HG03095 (cell line): Measurements from ENCODE around the gene CTTNBP2NL.

Source experiments
- ATAC-seq: cut with Tn5 transposase; IDR thresholded peaks from one replicate; pipeline ENCODE4 v1.9.1; 2021; ENCODE audit warnings: moderate library complexity; ENCODE audit not compliant: unreplicated experiment

Gene CTTNBP2NL, protein sequence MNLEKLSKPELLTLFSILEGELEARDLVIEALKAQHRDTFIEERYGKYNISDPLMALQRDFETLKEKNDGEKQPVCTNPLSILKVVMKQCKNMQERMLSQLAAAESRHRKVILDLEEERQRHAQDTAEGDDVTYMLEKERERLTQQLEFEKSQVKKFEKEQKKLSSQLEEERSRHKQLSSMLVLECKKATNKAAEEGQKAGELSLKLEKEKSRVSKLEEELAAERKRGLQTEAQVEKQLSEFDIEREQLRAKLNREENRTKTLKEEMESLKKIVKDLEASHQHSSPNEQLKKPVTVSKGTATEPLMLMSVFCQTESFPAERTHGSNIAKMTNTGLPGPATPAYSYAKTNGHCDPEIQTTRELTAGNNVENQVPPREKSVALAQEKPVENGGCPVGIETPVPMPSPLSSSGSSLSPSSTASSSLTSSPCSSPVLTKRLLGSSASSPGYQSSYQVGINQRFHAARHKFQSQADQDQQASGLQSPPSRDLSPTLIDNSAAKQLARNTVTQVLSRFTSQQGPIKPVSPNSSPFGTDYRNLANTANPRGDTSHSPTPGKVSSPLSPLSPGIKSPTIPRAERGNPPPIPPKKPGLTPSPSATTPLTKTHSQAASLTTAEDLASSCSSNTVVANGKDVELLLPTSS

DNA sequence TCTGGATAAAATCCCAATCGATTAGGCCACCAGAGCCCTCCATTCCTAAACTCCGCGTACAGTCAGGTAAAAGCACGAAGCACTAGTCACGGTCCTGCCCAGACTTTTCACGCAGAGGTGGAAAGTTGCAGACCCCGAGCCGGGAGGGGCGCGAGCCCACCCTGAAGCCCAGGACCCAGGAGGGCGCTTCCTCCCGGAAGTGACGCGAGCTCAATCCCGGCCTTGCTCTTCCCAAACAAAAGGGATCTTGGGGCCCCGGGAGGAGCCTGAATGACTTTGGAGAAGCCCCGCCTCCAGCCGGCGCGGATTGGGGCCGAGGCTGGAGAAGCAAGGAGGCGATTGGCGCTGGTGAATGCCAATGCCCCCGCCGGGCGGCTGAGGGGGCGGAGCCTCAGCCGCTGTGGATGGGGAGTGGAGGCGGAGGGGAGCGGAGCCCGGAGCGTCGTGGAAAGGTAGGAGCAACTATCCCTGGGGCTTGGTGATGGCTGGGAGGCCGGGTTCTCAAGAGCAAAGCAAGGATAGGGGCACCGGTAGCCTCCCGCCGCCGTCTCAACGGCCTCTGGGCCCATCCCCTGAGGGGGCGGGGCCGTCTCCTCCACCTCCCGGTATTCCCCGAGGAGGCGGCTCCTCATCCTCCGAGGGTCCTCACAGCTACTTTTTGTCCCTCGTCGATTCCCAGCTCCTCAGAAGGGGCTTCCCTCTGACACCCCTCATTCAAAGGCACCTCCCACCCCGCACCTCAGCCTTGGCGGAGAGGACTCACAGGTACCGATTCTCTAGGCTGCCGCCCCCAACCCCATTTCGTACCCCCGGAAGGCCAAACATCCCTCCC is at the start of gene CTTNBP2NL:
Gene CTTNBP2NL (plus strand): TSS at position 394 of the 832 bp plus-strand sequence. CDS start 19,952 bp downstream, outside the sequence.
- peak; percentile 70 for ATAC-seq

DNA sequence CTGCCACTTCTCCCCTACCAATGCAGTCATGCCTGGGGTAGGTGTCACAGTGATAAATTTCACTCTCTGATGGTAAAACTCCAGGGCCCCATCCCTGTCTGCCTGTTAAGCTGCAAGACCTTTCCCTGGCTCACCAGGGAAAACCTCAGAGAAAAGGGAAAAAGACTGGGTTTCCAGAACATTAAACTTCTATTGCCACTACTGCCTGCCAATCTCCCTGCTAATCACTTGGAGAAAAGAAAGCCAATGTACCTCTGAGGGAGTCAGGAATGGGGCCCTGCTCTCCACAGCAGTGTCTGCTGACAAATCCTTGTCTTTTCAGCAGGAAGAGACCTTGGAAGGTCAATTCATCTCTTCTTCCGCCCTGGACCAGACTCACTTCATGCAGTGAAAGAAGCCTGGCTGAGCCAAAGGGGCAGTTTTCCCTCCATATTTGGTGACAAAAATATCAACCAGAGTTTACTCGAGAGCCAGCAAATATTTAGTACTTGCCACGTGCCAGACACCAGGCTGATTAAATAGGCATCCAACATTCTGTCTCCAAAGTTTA is 49.1 kb upstream of the CTTNBP2NL start:
- ATAC-seq = no peak

DNA sequence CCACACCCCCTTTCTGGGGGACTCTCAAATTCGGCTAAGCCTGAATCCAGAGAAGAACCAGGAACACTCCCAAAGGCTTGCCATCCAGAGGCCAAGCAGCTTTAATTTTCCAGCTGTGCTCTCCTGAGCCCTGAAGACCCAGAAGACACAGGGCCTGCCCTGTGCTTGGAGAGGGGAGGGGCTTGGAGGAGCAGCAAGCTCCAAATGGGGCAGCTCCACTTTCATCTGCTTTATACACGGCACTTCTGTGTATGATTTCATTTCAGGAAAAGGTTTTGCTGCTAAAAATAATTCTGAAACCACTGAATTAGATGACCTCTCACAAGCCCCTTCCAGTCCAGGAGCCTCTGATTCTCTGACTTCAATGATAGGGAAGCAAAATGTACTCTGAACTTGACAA is 39.2 kb upstream of the CTTNBP2NL start:
- ATAC-seq = no peak

DNA sequence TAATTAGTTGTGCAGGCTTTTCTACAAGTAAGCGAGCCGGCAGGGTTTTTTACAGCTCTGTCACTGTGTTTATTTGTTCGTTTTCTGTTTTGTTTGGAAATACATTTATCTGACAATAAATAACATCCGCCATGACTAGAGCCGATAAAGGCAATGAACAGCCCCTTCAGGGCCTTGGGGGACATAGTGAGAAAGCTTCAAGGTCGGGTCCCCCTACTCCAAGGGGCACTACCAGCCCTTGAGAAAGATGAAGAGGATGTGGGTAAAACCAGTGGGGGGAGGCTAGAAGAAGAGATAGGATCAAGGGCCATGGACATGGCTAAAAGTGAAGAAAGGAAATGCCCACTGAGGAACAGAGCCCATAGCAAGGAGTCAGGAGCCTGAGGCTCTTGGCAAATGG is 38.5 kb upstream of the CTTNBP2NL start:
- ATAC-seq = no peak

DNA sequence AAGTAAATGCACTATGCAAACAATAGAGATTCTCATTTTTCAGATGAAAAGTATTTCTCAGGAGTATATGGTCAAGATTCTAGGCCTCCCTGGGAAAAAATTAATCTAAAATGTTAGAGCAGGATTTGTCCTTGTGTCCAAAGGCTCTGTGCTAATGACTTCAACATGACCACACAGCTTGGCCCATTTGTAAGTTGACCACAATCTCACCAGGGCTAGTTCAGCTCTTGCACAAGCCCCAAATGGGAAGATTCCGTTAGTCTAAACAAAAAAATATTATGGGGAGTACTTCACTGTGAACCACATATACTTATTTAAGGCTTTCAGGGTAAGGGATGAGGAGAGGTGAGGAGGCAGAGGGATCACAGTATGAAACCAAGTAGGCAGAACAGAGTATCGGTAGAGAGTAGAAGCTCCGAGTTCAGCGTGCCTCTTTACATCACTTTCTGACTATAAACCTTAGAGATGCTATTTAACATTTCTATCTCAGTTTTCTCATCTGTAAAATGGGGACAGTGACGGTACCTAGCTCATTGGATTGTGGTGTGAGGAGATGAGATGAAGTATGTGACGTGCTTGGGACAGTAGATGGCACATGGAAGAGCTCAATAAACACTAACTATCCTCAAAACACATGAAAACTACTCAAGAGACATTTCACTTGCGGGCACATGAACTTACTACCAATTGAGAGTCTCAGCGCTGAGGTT is 37.8 kb upstream of the CTTNBP2NL start:
- no peak for ATAC-seq

DNA sequence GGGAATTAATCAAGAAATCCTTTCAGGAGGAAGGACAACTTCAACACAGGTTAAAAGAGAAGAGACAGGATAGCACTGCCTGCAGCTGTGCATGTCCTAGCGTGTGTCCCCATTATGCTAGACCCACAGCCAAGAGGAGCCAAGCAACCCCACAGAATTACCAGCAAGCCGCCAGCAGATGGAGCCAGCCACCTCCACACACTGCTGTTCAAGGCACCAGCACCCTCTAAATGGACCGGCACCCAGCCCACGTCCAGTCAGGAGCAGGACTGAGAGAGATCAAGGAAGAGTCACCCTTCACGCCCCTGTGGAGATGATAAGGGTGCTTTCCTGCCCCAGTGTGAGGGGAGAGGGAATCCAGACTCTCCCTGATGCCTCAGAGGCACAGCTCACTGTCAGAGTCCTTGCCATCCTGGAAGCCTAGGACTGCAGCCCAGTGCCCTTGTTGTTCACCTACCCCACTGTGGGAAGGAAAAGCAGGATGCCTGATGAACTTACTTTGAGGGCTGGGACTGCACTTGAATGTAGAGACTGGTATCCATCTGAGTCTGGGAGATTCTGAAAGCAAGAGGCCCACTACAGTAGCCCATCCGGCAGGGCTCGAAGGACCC is 37.1 kb upstream of the CTTNBP2NL start:
- ATAC-seq = peak; percentile 65

DNA sequence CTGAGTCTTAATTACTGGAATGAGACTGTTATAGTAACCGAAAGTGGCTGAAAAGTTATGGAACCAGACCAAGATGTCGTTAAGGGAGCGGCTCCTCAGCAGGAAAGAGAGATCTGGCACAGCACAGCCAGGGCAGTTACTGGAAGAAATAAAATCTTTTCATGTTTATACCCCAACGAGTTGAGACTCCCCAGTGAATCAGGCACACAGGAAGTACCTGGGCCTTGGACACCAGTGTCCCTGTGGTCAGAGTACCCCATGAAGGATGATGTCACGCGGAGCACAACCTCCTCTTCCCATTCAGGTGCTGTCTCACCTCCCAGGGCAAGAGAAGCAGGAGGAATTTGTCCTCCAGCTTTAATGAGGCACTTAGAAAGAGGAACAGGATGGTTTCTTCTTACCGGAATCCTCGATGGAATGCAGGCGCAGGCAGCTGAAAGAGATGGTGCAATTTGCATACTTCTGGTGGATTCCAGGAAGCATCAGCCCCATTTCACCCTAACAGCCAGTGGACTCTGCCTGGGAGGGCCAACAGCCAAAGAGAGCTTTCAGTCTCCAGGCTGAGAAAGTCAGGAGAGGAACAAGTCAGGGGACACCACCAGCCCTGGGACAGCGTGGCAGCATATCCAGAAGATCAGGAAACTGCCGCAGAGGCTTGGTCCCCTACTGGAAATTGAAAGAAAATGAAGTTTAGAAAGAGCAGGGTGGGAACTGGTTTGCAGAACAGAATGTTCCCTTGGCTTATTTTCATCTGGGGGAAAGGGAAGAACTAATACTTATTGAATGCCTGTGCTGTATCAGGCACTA is 35.9 kb upstream of the CTTNBP2NL start:
- ATAC-seq = no peak

DNA sequence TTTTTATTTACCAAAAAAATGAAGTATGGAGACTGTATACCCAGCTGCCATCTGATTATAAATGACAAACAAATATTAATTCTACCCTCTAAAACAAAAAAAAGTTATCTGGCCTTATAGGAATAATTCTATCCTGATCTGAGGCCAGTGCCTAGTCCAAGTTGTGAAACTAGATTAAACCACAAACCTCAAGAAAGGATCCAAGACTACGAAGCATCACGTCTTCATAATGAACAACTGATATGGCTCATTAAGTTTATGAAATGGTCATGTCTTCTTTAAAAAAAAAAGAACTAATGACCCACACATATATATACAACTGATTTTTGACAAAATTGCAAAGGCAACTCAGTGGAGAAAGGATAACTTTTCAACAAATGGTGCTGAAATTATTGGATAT is 32.4 kb upstream of the CTTNBP2NL start:
- ATAC-seq = no peak

DNA sequence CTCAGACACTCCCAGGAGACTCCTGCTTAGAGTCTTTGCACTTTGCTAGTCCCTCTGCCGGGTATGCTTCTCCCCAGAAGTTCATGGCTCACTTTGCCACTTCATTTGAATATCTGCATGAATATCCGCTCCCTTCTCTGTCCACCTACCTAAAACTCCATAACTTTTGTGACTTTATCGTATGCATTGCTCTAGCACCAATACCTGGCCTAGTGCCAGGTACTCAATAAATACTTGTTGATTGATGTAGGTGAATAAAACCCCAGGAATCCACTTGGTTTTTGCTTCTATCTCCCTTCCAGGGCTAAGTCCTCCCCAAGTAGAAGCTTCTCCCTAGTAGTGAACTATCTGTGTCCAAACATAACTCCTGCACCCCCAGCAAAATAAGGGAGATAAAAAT is 27.8 kb upstream of the CTTNBP2NL start:
- ATAC-seq = no peak

DNA sequence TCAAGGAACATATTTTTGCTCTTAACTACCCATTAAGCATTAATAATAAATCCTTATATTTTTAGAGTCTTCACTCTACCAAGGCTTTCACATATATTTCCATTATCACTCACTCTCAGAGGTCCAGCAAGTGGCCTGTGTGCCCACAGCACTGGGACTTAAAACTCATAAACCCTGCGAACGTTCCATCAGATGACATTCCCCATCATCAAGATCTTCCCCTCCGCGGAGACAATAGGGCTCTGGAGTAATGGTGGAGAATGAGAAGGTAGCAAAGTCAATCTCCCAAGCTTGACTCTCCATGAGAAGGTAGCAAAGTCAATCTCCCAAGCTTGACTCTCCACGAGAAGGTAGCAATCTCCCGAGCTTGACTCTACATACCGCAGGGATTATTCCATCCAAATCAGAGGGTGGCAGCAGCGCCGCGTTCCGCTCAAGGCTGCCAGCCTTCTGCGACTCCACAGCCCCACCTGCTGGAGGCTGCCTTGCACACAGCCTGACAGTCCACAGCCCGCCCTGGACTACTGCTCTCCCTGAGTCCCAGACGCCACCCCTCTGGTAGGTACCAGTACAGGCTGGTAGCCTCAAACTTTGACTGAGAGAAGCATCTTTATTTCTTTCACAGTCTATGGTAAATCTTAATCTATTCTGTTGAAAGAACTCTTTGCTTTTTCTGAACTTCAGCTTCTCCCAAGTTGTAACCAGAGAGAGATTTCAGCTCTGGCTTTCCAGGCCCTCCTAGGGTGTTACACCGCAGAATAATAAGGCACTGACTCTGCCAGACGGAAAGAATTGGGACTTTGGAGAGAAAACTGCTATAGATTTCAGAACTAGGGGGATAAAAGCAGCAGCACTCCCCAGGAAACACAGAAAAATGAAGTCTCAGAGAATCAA is 26.4 kb upstream of the CTTNBP2NL start:
- ATAC-seq = peak; percentile 93

DNA sequence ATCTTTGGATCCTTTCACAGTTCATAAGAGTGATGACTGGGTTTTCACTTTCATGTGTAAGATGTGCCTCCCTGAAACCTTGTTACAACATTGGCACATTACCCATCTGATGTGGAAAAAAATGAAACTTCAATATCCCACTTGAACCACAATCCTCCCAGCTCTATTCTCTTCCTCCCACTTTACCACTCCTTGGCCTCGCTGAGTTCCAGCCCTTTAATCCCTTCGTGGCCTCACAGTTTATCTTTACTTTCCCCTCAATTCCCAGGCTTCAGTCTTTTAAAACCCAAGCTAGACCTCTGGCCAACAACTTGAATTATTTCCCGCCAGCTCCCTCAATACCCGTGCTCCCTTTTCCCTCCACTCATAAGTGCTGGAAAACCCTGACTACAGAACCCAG is 25.0 kb upstream of the CTTNBP2NL start:
- ATAC-seq = no peak

DNA sequence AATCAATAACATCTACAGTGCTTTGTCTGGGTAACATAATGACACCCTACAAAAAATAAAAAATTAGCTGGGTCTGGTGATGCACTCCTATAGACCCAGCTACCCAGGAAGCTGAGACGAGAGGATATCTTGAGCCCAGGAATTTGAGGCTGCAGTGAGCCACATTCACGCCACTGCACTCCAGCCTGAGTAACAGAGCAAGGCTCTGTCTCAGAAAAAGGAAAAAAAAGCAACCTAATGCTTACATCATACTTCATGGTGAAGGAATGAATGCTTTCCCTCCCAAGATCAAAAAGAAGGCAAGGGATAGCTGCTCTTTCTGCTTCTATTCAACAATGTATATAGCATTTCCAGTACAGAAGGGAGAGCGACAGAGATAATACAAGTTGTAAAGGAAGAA is 24.2 kb upstream of the CTTNBP2NL start:
- no peak for ATAC-seq

DNA sequence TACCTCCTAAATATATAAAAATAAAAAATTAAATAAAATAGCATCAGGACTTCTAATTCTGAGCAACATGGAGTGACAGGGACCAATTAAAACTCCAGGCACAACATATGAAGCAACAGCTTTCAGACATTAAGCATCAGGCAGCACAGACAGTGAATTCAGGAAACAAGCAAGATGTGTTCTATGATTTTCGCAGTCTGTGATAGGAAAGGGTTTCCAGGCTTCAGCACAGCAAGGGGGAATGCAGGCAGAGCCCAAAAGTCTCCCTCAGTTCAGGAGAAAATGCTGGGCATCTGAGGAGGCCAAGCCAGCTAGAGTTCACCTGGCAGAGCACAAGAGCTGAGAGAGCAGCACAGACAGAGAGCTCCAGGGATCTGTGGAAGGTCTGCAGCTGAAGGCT is 22.2 kb upstream of the CTTNBP2NL start:
- ATAC-seq = no peak

DNA sequence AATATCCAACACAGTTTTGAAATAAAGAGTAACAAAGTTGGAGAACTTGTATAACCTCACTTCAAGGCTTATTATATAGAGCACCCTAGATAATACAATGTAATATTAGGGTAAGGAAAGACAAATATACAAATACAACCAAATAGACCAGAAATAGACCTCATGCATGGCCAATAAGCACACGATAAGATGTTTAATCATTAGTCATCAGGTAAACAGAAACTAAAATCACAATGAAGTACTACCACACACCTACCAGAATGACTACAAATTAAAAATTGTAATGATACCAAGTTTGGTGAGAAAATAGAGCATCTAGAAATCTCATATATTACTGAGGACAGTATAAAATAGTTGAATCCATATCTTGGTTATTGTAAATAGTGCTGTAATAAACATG is 20.3 kb upstream of the CTTNBP2NL start:
- no peak for ATAC-seq

DNA sequence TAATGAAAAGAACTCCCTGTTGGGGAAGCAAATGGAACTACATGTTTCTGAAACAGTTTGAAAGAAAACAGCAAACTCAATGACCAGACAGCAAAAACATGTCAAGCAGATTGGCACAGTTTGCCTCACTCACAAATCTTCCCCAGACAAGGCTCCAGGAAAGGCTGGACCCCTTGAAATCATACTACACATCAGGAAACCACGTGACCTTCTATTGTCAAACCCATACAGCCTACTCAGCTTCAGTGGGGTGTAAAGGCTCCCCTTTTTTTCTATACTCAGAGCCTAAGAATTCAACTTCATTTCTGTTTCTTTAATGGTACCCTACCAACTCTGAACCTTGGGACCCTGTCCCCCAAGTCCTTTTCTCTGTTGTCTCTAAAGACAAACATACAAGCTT is 15.7 kb upstream of the CTTNBP2NL start:
- no peak for ATAC-seq

DNA sequence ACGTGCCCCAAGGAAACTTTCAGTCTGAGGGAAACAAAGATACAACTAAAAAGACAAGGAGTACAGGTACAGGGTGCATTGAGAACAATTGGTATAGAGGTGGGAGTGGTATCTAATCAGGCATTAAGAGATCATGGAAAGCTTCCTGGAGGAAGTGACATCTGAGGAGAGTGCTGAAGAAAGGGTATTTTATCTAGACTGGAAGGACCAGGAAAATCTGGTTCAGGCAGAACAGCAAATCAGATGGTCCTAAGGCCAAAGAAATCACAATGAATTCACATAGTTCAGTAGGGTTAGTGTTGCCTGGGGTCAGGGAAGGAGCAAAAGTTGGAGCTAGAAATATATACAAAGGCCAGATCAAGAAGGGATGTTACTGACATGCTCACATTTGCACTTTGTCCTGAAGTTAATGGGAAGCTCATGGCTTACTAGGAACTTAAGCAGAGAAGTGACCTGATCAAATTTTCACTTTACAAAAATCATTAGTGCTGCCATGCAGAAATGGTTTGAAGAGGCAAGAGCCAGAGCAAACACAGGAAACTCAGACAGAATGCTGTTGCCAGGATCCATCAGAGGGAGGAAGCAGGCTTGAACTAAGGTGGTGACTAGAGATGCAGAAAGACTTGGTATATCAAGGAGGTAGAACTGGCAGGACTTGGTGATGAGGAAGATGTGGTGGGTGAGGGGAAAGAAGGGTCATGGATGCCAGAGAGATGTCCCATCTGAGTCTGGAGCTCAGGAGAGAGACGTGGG is 14.5 kb upstream of the CTTNBP2NL start:
- no peak for ATAC-seq

DNA sequence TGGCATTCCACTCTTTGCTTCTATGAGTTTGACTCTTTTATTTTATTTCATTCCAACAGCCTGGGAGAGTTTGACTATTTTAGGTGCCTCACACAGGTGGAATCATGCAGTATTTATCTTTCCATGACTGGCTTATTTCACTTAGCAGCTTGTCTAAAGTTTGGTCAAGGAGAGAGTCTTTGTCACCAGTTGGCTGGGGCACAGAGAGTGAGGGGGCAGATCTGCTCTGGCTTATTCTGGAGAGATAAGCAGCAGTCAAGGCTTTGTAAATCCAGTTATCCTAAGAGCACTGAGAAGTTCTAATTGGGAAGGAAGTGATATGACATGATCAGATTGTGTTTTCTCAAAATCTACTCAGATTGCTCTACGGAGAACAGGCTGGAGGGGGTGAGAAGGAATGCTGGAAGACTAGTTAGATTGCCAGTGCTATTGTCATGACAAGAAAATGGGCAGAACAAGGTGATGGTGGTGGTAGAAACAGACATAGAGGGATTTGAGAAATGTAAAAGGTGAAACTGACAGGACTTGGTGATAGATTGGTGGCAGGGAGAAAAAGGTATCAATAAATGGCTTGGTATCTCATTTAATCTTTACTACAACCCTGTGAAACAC is 12.1 kb upstream of the CTTNBP2NL start:
- ATAC-seq = no peak
